Brain microvascular endothelial cell (primary cell): Measurements from ENCODE around the gene MYO19.

Experiments
- DNase-seq: peaks from one replicate; pipeline ENCODE4 v3.0.0-alpha.2; 2020
- H3K27ac ChIP-seq: fragments of 250-450 bp; sonication (Bioruptor Pico); 2 replicates; pipeline ENCODE4 v1.5.1; 2020; ENCODE audit warnings: mild to moderate bottlenecking, moderate library complexity
- H3K27me3 ChIP-seq: fragments of 250-450 bp; sonication (Bioruptor Pico); replicated peaks from 2 replicates; pipeline ENCODE4 v1.5.1; 2020; ENCODE audit warnings: mild to moderate bottlenecking
- H3K36me3 ChIP-seq: fragments of 250-450 bp; sonication (Bioruptor Pico); replicated peaks from 2 replicates; pipeline ENCODE4 v1.5.1; 2020; ENCODE audit warnings: mild to moderate bottlenecking
- H3K4me3 ChIP-seq: 2 replicates; pipeline ENCODE4 v1.5.1; 2011; ENCODE audit warnings: low read depth, mild to moderate bottlenecking, control low read depth, low read length, moderate library complexity
- CTCF ChIP-seq: IDR thresholded peaks from 2 replicates; pipeline ENCODE4 v1.5.1; 2011; ENCODE audit warnings: low read depth, mild to moderate bottlenecking, moderate library complexity, low read length, control low read depth, inconsistent platforms; ENCODE audit errors: missing control alignments
- in situ Hi-C: cut with HindIII; loops from 2 replicates; pipeline ENCODE4 v1.10.0; 2017; ENCODE audit warnings: low sequenced_read_pairs, low pct_ligation_motif_present

MYO19 gene

DNA sequence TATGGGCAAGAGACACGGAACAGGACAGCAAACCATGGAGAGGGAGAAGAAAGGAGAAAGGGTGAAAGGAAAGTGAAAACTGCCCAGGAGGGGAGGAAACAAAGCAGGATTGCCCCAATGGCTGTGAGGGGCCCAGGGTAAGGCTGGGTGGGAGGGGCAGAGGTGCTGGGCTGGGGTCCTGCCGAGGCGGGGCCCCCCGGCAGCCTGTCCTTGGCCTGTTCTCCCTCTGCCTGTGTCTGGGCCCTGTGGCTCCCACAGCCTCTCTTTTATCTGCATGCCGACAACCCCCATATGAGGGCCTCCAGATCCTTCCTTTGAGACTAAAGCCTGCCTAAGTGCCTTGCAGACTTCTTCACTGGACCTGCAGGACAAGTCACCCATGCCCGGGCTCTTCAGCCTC, 32.7 kb downstream of the MYO19 start:
- H3K36me3 ChIP-seq: peaks cover 21% of the 10 kb centered on the region
- in situ Hi-C loops: no loop called here
- H3K4me3 ChIP-seq: no peak overlapping the region
- DNase-seq: no peak
- no peak for TF ChIP-seq CTCF
- H3K27ac ChIP-seq: no peak overlapping the region
- H3K27me3 ChIP-seq: no peaks in the 10 kb centered on the region

GRCh38 chr17:36501351-36501750, 33.3 kb downstream of the MYO19 start:
- H3K4me3 ChIP-seq: no peak overlapping the region
- H3K36me3 ChIP-seq: peaks cover 25% of the 10 kb centered on the region
- no peak overlapping the region for H3K27ac ChIP-seq
- no peaks in the 10 kb centered on the region for H3K27me3 ChIP-seq
- no peak for TF ChIP-seq CTCF
- no peak for DNase-seq
- in situ Hi-C loops: no loop called here

DNA sequence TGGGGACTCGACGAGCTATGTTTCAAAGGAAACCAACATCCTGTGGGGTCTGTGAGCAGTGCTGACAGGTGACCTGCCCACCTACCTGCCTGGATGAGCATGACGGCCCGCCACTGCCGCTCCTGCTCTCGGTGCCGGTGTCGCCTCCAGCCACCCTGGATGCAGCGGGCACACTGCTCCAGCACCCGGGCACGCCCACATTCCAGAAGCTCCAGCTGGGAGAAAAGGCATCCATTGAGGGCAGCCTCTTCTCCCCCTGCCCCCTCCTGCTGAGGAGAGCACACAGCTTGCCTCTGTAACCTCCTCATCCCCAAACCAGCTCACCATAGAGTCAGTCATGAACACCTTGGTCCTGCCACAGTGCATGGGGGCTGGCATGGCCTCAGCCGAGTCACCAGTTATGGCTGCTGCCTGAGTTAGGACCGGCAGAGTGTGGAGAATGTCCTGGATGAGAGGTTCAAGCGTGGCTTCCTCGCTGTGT, 33.9 kb downstream of the MYO19 start:
- in situ Hi-C loops: no loop called here
- Histone ChIP-seq H3K27ac (no peak overlapping the region), H3K36me3 (peaks cover 22% of the 10 kb centered on the region), H3K4me3 (no peak overlapping the region), H3K27me3 (no peaks in the 10 kb centered on the region)
- TF ChIP-seq CTCF: no peak
- no peak for DNase-seq

DNA sequence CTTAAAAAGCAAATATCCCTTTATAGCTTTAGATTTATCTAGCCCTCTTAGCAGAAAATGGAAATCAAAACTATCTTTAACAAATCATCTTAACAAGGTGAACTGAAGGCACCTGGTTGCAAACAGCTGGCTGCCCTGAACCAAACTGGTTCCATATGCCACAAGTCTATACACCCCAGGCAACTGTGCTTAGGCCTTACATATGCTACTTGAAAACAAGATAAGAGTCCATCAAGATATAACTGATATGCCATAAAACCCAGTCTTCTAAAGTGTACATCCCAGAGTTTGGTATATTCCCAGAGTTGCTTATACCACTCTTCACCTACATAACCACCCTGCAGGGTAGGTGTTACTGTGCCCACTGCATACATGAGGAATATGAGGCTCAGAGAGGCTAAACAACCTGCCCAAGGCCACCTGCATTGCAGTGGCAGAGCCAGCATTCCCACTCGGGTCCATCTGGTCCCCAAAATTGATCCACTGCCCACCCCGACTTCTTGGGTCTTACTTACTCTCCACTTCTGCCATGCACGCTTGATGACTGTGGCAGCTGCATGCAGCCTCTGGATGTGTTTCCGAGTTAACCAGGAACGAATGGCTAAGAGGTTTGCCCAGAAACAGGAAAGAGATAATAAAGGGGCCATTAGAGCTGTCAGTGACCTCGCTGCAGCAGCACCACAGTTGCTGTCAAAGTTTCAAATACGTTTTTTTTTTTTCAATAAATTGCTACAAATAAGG, 35.9 kb downstream of the MYO19 start:
- H3K27me3 ChIP-seq: no peaks in the 10 kb centered on the region
- DNase-seq: no peak
- no peak overlapping the region for H3K27ac ChIP-seq
- peaks cover 25% of the 10 kb centered on the region for H3K36me3 ChIP-seq
- no peak for TF ChIP-seq CTCF
- in situ Hi-C loops: no loop called here
- no peak overlapping the region for H3K4me3 ChIP-seq

DNA sequence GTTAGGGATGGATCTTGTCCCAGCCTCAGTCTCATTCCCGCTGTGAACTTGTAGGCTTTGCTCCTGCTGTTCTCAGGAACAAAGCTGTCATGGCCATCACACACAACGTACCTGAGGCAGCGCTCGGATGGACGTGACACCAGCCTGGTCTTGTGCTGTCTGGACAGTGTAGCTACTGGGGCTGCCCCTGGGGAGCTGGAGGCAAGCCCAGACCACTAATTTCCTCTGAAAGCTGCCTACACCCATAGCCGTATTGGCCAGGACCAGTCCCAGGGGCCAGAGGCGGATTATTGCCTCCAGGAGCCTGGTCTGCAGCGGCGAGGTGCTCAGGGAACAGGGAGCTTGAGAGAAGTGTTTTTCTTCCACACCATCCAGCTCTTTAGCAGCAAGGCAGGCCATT, 36.5 kb downstream of the MYO19 start:
- in situ Hi-C loops: no loop called here
- no peak for DNase-seq
- no peak for TF ChIP-seq CTCF
- H3K27me3 ChIP-seq: no peaks in the 10 kb centered on the region
- H3K36me3 ChIP-seq: peaks cover 30% of the 10 kb centered on the region
- no peak overlapping the region for H3K4me3 ChIP-seq
- H3K27ac ChIP-seq: no peak overlapping the region
